Stomach (tissue), 9 donors: ENCODE data around the gene FAM193A. TPM values are rescaled to one million over a fixed set of nuclear protein-coding genes. Genes with fewer than 3 reads are reported as not detected.

Source experiments
- DNase-seq, 2 donors: peaks; one replicate each; pipeline versions ENCODE4 v3.0.0 to v3.0.0-alpha.2; 2013 to 2019
- H3K27ac ChIP-seq, 5 donors: fragments of 200-600 bp in 4 of 5; sonication (generic) in 4 of 5; one replicate each; pipeline ENCODE4 v1.5.1; 2013 to 2019; ENCODE audit warnings: mild to moderate bottlenecking in 1 of 5, moderate library complexity in 1 of 5
- H3K27me3 ChIP-seq, 3 donors: fragments of 200-600 bp; sonication (generic); one replicate each; pipeline ENCODE4 v1.5.1; 2017 to 2019; ENCODE audit warnings: mixed run types in 1 of 3
- H3K36me3 ChIP-seq, 4 donors: fragments of 200-600 bp; sonication (generic); 1 replicate in 3 of 4; 2 replicates in 1 of 4; pipeline ENCODE4 v1.5.1; 2016 to 2019
- H3K4me1 ChIP-seq, 4 donors: fragments of 200-600 bp; sonication (generic); one replicate each; pipeline ENCODE4 v1.5.1; 2016 to 2019
- H3K4me3 ChIP-seq, 4 donors: fragments of 200-600 bp; sonication (generic) in 3 of 4; one replicate each; pipeline ENCODE4 v1.5.1; 2016 to 2019; ENCODE audit warnings: mild to moderate bottlenecking in 1 of 4
- H3K9me3 ChIP-seq, 4 donors: fragments of 200-600 bp; sonication (generic); one replicate each; pipeline ENCODE4 v1.5.1; 2016 to 2019
- EP300 ChIP-seq: sonication (generic); formaldehyde crosslinking; IDR thresholded peaks from one replicate; pipeline ENCODE4 v1.6.1; 2017; ENCODE audit warnings: antibody characterized with exemption
- POLR2A ChIP-seq, 4 donors: fragments of 450-650 bp; IDR thresholded peaks; one replicate each; pipeline ENCODE4 v1.6.1; 2016; ENCODE audit warnings: antibody characterized with exemption in 4 of 4, control low read depth in 2 of 4, mild to moderate bottlenecking in 1 of 4, moderate library complexity in 1 of 4
- POLR2AphosphoS5 ChIP-seq, 3 donors: sonication (generic); formaldehyde crosslinking; IDR thresholded peaks; one replicate each; pipeline ENCODE4 v1.6.1; 2016; ENCODE audit warnings: antibody characterized with exemption in 3 of 3
- WGBS, 5 donors: extraction: QIAGEN DNeasy Blood & Tissue Kit in 3 of 5; methylation state at CpG; one replicate each; pipeline versions ENCODE4 v1.1.5 to v1.1.7; 2013 to 2018; 5-methylcytosine and 5-hydroxymethylcytosine counted together
- intact Hi-C: fragments of 100-400 bp; cut with DNase I; formaldehyde crosslinking; loops from one replicate; pipeline ENCODE4 v1.15.1; 2023; ENCODE audit warnings: low total_unique reads
- polyA plus RNA-seq, 3 donors: library from polyadenylated mRNA; stranded (reverse); fragments of 200-250 nt; gene quantifications; one replicate each; pipeline ENCODE4 v1.2.3, GENCODE V29; 2013
- total RNA-seq, 5 donors: library from RNA; depleted of rRNA; stranded (reverse); fragments of >200 nt; gene quantifications; one replicate each; pipeline versions ENCODE4 v1.1.0 to v1.2.3, GENCODE V29; 2014 to 2016
- TF ChIP-seq, protein P1 (sequence below), 7 experiments: fragments of 450-650 bp in 4 of 7; fragments of 200-600 bp in 3 of 7; sonication (generic) in 3 of 7; IDR thresholded peaks; one replicate each; pipeline ENCODE4 v1.5.1; 2016 to 2019; ENCODE audit warnings: antibody characterized with exemption in 7 of 7, control low read depth in 2 of 7, mild to moderate bottlenecking in 1 of 7
- donor health status: healthy with polysubstance abuse.
- donor health status: Bipolar disorder and iron deficiency.
- donor health status: healthy.

FAM193A gene
- total and polyA plus RNA-seq, 8 donors, result 4.9 to 107 (median 26.0) TPM

DNA sequence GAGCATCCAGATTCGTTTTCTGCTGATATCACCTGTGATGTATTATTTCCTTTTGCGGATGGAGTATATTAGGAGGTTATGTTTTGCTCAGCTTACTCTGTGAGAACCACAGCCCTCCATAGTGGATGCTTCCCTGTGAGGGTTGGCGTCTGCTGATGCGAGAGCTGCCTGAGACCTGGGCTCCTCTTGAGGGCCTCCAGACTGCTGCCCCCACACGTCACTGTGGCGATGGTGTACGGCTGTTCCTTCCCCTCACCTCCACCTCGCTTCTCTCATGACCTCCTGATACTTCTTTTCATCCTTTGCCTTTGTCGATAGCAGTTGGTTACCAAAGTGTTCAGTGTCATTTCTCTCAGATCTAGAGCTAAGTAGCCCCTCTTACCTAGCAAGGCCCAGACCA, 148.0 kb downstream of the FAM193A start:
- no peaks in the 10 kb centered on the region for H3K27me3 ChIP-seq
- DNase-seq, result no peak
- H3K4me1 ChIP-seq, result no peaks in the 10 kb centered on the region
- H3K9me3 ChIP-seq, result no peaks in the 10 kb centered on the region
- 94 to 99% (median 96%) methylated on average over 9 of the region's 9 CpGs for WGBS, 5 donors
- no peak overlapping the region for H3K27ac ChIP-seq
- peaks cover 32 to 93% (median 89%) of the 10 kb centered on the region in 4 donors for H3K36me3 ChIP-seq
- TF ChIP-seq POLR2A (IDR thresholded peaks at IDR 0.05) (no peak), EP300 (no peak)
- intact Hi-C loops, result no loop called here
- no peak overlapping the region for H3K4me3 ChIP-seq

DNA sequence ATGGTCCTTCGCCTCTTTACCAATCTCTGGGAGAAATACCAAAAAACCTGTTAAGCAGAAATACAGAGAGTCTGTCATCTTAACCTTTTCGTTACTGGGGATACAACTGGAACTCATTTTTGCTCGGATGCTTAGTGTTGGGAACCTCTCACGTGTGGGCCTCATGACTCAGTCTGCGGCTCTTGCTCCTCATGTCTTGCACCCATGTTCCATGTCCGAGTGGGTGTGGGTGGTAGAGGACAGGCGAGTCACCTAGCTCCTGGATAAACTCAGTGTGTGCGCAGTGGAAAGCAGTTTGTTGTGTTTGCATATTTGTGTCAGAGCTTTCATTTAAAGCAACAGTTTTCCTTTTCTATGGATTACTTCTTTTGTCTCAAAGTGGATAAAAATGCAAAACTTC, 149.1 kb downstream of the FAM193A start:
- DNase-seq, result no peak
- intact Hi-C loops, result no loop called here
- WGBS, 5 donors, result 77 to 94% (median 87%) methylated on average over 8 of the region's 8 CpGs
- H3K36me3 ChIP-seq, result peaks cover 41 to 97% (median 93%) of the 10 kb centered on the region in 4 donors
- TF ChIP-seq POLR2AphosphoS5 (IDR thresholded peaks at IDR 0.05) (no peak), EP300 (no peak), POLR2A (IDR thresholded peaks at IDR 0.05) (no peak)
- TF ChIP-seq, protein P1, sequence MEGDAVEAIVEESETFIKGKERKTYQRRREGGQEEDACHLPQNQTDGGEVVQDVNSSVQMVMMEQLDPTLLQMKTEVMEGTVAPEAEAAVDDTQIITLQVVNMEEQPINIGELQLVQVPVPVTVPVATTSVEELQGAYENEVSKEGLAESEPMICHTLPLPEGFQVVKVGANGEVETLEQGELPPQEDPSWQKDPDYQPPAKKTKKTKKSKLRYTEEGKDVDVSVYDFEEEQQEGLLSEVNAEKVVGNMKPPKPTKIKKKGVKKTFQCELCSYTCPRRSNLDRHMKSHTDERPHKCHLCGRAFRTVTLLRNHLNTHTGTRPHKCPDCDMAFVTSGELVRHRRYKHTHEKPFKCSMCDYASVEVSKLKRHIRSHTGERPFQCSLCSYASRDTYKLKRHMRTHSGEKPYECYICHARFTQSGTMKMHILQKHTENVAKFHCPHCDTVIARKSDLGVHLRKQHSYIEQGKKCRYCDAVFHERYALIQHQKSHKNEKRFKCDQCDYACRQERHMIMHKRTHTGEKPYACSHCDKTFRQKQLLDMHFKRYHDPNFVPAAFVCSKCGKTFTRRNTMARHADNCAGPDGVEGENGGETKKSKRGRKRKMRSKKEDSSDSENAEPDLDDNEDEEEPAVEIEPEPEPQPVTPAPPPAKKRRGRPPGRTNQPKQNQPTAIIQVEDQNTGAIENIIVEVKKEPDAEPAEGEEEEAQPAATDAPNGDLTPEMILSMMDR (IDR thresholded peaks at IDR 0.05), result no peak
- H3K4me3 ChIP-seq, result no peak overlapping the region
- H3K4me1 ChIP-seq, result no peaks in the 10 kb centered on the region
- H3K27me3 ChIP-seq, result no peaks in the 10 kb centered on the region
- no peaks in the 10 kb centered on the region for H3K9me3 ChIP-seq
- H3K27ac ChIP-seq, result no peak overlapping the region

DNA sequence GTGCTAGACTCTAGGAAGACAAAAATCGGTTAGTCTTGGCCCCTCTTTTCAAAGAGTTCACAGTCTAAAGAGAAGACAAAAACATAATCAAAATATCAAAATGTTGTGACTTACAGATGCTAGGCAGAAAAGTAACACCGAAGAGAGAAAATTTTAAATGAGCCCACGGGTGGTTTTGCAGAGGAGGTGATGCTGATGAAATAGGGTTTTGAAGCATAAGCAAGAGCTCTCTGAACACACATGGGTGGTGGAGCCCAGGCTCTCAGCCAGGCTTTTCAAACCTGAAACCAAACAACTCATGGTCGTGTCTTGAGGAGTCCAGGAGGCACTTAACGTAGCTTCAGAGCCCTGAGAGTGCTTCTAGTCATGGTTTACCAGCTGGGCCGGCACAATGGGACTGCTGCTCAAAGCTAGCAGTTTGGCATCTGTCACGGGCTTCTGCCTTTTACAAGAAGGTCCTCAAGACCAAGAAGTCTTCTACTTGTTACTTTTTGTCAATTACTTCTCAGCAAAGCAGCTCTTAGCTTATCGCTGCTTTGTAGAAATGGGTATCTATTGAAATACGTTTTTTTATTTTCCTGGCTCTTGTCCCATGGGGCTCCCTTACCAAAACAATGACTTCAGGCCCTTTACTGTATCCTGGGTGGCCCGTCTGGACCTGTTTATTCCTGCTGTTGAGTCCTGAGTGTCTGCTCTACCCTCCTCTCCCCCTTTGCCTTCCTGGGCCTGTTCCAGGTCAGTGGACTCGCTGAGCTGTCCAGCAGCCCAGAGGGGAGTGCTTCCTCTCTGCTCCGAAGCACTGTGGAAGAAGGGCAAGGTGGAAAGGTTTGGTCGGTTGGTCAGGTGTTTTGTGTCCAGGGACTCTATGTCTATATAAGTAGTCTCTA, 150.2 kb downstream of the FAM193A start:
- intact Hi-C loops, result no loop called here
- no peaks in the 10 kb centered on the region for H3K27me3 ChIP-seq
- no peaks in the 10 kb centered on the region for H3K4me1 ChIP-seq
- H3K4me3 ChIP-seq, result no peak overlapping the region
- H3K36me3 ChIP-seq, result peaks cover 52 to 97% (median 95%) of the 10 kb centered on the region in 4 donors
- DNase-seq, result no peak
- no peaks in the 10 kb centered on the region for H3K9me3 ChIP-seq
- WGBS, 5 donors, result 80 to 89% (median 83%) methylated on average over 13 of the region's 13 CpGs
- H3K27ac ChIP-seq, result no peak overlapping the region
- TF ChIP-seq EP300 (no peak), POLR2AphosphoS5 (IDR thresholded peaks at IDR 0.05) (no peak), POLR2A (IDR thresholded peaks at IDR 0.05) (no peak)
- TF ChIP-seq, protein P1 (IDR thresholded peaks at IDR 0.05), result no peak

DNA sequence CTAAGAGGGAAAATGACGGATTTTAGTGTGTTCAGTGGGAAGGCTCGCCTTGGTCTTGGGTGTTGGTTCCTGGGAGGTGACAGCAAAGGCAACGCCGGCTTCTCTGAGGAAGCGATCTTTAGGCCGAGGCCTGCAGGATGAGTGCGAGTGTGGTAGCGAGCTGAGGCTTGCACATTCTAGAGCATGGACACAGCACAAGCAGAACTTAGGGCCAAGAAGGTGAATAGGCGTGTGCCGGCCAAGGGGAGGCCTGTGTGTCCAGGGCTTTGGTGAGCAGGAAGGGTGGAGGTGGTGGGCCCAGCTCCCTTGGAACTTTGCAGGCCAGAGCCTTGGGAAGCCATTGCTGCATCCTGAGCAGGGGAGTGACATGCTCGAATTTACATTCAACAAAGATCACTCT, 151.8 kb downstream of the FAM193A start:
- Histone ChIP-seq H3K27me3 (no peaks in the 10 kb centered on the region), H3K9me3 (no peaks in the 10 kb centered on the region), H3K36me3 (peaks cover 57 to 100% (median 97%) of the 10 kb centered on the region in 4 donors), H3K4me1 (no peaks in the 10 kb centered on the region), H3K4me3 (no peak overlapping the region), H3K27ac (no peak overlapping the region)
- intact Hi-C loops, result no loop called here
- TF ChIP-seq, protein P1 (IDR thresholded peaks at IDR 0.05), result no peak
- no peak for TF ChIP-seq POLR2AphosphoS5 (IDR thresholded peaks at IDR 0.05)
- TF ChIP-seq EP300, result no peak
- TF ChIP-seq POLR2A (IDR thresholded peaks at IDR 0.05), result no peak
- DNase-seq, result no peak
- 92 to 97% (median 97%) methylated on average over 11 of the region's 11 CpGs for WGBS, 5 donors

- intact Hi-C loops, result no loop called here
- H3K4me1 ChIP-seq, result no peaks in the 10 kb centered on the region
- no peak overlapping the region for H3K27ac ChIP-seq
- H3K9me3 ChIP-seq, result no peaks in the 10 kb centered on the region
- DNase-seq, result no peak
- H3K36me3 ChIP-seq, result peaks cover 60 to 100% (median 98%) of the 10 kb centered on the region in 4 donors
- no peaks in the 10 kb centered on the region for H3K27me3 ChIP-seq
- TF ChIP-seq POLR2AphosphoS5 (IDR thresholded peaks at IDR 0.05), result no peak
- TF ChIP-seq, protein P1 (IDR thresholded peaks at IDR 0.05), result no peak
- TF ChIP-seq EP300, result no peak
- H3K4me3 ChIP-seq, result no peak overlapping the region
- 89 to 100% (median 92%) methylated on average over 3 to 4 of the region's 4 CpGs for WGBS, 5 donors
These were observed 152.2 kb downstream of the FAM193A start for GRCh38 chr4:2688697-2689096.
